PC-3 (cell line): Measurements from ENCODE around the gene COL16A1.

Experiments used
- CTCF ChIP-seq: fragments of 300-600 bp; sonication (generic); conservative IDR thresholded peaks from 2 replicates; pipeline ENCODE4 v1.5.1; 2017; ENCODE audit warnings: antibody characterized with exemption, low read depth, mild to moderate bottlenecking, low read length
- EZH2 ChIP-seq: fragments of 300-600 bp; sonication (generic); IDR thresholded peaks from one replicate; pipeline ENCODE4 v1.6.1; 2017; ENCODE audit warnings: antibody characterized with exemption, mild to moderate bottlenecking, low read length; ENCODE audit not compliant: unreplicated experiment
- EZH2phosphoT487 ChIP-seq: fragments of 300-600 bp; sonication (generic); IDR thresholded peaks from 2 replicates; pipeline ENCODE4 v1.6.1; 2018; ENCODE audit warnings: mild to moderate bottlenecking, antibody characterized with exemption, low read length, borderline replicate concordance

- no peak for TF ChIP-seq CTCF
- TF ChIP-seq EZH2 = no peak
- TF ChIP-seq EZH2phosphoT487 = no peak
These were observed 41.4 kb downstream of the COL16A1 start for GRCh38 chr1:31662463-31662862.
